Measurements from ENCODE around the gene WAC. TPM values are rescaled to one million over a fixed set of nuclear protein-coding genes. Genes with fewer than 3 reads are reported as not detected.

Gene WAC
- total and polyA plus RNA-seq, 10 of the 15 experiments (the other 5 are each of a cell fraction or from before 2014, with no cell fraction given) = 26.5 to 131 (median 69.4) TPM

- TF ChIP-seq NKRF (conservative IDR thresholded peaks at IDR 0.05) = no peak
- TF ChIP-seq CUX1 (IDR thresholded peaks at IDR 0.05; ENCODE audit: insufficient replicate concordance, low read depth, low read length) = no peak
- TF ChIP-seq WRNIP1 (IDR thresholded peaks at IDR 0.05; ENCODE audit: borderline replicate concordance, low read depth, low read length) = no peak
- TF ChIP-seq ZNF207 (IDR thresholded peaks at IDR 0.05; ENCODE audit: borderline replicate concordance) = no peak
- TF ChIP-seq MAX (IDR thresholded peaks at IDR 0.05; ENCODE audit: low read depth, low read length) = no peak
- no peak for TF ChIP-seq KDM1A (IDR thresholded peaks at IDR 0.05; ENCODE audit: borderline replicate concordance)
- no peak for TF ChIP-seq ZBTB11 (CRISPR knock-in tag; IDR thresholded peaks at IDR 0.05)
- no peak for TF ChIP-seq BCL11A (IDR thresholded peaks at IDR 0.05; ENCODE audit: low read depth, low read length)
- TF ChIP-seq PRDM15 (CRISPR knock-in tag; IDR thresholded peaks at IDR 0.05) = no peak
- TF ChIP-seq CTCF (IDR thresholded peaks at IDR 0.05 in 2 of 3, conservative IDR thresholded peaks at IDR 0.05 in 1 of 3; ENCODE audit: control insufficient read depth in 2 of 3, extremely low read depth in 1 of 3, insufficient read depth in 1 of 3, low read depth in 3 of 3, low read length in 3 of 3) = no peak
- no peak for TF ChIP-seq SIX5 (IDR thresholded peaks at IDR 0.05; ENCODE audit: low read depth, low read length, severe bottlenecking)
- no peak for TF ChIP-seq NFYB (IDR thresholded peaks at IDR 0.05; ENCODE audit: insufficient read depth, low read depth, low read length)
Observed at GRCh38 chr10:28514648-28515047, 18.3 kb upstream of the WAC start (continued).
